Thyroid gland (tissue), 4 donors: ENCODE data around the gene TASP1.

Source experiments
- POLR2A ChIP-seq, 2 donors: fragments of 450-650 bp; IDR thresholded peaks; one replicate each; pipeline ENCODE4 v1.6.1; 2017; ENCODE audit warnings: antibody characterized with exemption in 2 of 2, mild to moderate bottlenecking in 2 of 2, moderate library complexity in 1 of 2
- TF ChIP-seq, protein P1 (sequence below), 6 experiments: fragments of 200-600 bp in 3 of 6; fragments of 450-650 bp in 3 of 6; sonication (generic) in 3 of 6; IDR thresholded peaks; one replicate each; pipeline ENCODE4 v1.5.1; 2016 to 2019; ENCODE audit warnings: antibody characterized with exemption in 6 of 6, mild to moderate bottlenecking in 2 of 6, inconsistent platforms in 1 of 6, moderate library complexity in 1 of 6

DNA sequence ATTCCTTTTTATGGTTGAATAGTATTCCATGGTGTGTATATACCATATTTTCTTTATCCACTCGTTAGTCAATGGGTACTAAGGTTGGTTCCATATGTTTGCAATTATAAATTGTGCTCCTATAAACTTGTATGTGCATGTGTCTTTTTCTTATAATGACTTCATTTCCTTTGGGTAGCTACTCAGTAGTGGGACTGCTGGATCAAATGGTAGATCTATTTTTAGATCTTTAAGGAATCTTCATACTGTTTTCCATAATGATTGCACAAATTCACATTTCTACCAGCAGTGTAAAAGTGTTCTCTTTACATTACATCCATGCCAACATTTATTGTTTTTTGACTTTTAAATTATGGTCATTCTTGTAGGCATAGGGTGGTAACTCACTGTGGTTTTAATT lies 164.3 kb downstream of the TASP1 start:
- TF ChIP-seq, protein P1, sequence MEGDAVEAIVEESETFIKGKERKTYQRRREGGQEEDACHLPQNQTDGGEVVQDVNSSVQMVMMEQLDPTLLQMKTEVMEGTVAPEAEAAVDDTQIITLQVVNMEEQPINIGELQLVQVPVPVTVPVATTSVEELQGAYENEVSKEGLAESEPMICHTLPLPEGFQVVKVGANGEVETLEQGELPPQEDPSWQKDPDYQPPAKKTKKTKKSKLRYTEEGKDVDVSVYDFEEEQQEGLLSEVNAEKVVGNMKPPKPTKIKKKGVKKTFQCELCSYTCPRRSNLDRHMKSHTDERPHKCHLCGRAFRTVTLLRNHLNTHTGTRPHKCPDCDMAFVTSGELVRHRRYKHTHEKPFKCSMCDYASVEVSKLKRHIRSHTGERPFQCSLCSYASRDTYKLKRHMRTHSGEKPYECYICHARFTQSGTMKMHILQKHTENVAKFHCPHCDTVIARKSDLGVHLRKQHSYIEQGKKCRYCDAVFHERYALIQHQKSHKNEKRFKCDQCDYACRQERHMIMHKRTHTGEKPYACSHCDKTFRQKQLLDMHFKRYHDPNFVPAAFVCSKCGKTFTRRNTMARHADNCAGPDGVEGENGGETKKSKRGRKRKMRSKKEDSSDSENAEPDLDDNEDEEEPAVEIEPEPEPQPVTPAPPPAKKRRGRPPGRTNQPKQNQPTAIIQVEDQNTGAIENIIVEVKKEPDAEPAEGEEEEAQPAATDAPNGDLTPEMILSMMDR (IDR thresholded peaks at IDR 0.05): no peak
- TF ChIP-seq POLR2A (IDR thresholded peaks at IDR 0.05): no peak
